Left renal cortex interstitium (tissue), 4 donors: ENCODE data around the gene DCAF6. TPM values are rescaled to one million over a fixed set of nuclear protein-coding genes. Genes with fewer than 3 reads are reported as not detected.

Source experiments
- polyA plus RNA-seq, 4 donors: library from polyadenylated mRNA; unstranded; fragments of 120-200 nt; gene quantifications; one replicate each; pipeline ENCODE4 v1.2.1, GENCODE V29; 2013; ENCODE audit not compliant: insufficient read length in 4 of 4

The DCAF6 gene
- polyA plus RNA-seq, 4 donors: 77.0 to 89.1 (median 82.8) TPM

Other genes with a start within 250 kb of the DCAF6 start
- gene MPZL1, start 214.7 kb upstream of the DCAF6 start, polyA plus RNA-seq: 100 to 1,000 TPM; 113 to 126 (median 116) TPM
- 1 to 10 TPM in 1 of 4 donors, under 1 TPM in 3; 0.19 to 1.2 (median 0.61) TPM for gene ADCY10, start 22.5 kb upstream of the DCAF6 start, polyA plus RNA-seq
- 100 to 1,000 TPM; 172 to 207 (median 191) TPM for gene MPC2, start 389 bp downstream of the DCAF6 start, polyA plus RNA-seq
- 10 to 100 TPM; 19.1 to 20.7 (median 20.4) TPM for gene GPR161, start 200.2 kb downstream of the DCAF6 start, polyA plus RNA-seq
- 10 to 100 TPM; 41.0 to 50.9 (median 47.7) TPM for gene TIPRL, start 242.3 kb downstream of the DCAF6 start, polyA plus RNA-seq